Stomach (tissue), 9 donors: Measurements from ENCODE around the gene NR2C1. TPM values are rescaled to one million over a fixed set of nuclear protein-coding genes. Genes with fewer than 3 reads are reported as not detected.
A peak's percentile ranks its signal among the peaks of the same experiment; 100 is the strongest.
"Not testable (repeated sequence)": the region's sequence is repeated elsewhere in the genome, so short reads cannot be mapped to it uniquely, and the experiment has no call there.

Source experiments
- DNase-seq, 2 donors: peaks; one replicate each; pipeline versions ENCODE4 v3.0.0 to v3.0.0-alpha.2; 2013 to 2019
- H3K27ac ChIP-seq, 5 donors: fragments of 200-600 bp in 4 of 5; sonication (generic) in 4 of 5; one replicate each; pipeline ENCODE4 v1.5.1; 2013 to 2019; ENCODE audit warnings: mild to moderate bottlenecking in 1 of 5, moderate library complexity in 1 of 5
- H3K27me3 ChIP-seq, 3 donors: fragments of 200-600 bp; sonication (generic); one replicate each; pipeline ENCODE4 v1.5.1; 2017 to 2019; ENCODE audit warnings: mixed run types in 1 of 3
- H3K36me3 ChIP-seq, 4 donors: fragments of 200-600 bp; sonication (generic); 1 replicate in 3 of 4; 2 replicates in 1 of 4; pipeline ENCODE4 v1.5.1; 2016 to 2019
- H3K4me1 ChIP-seq, 4 donors: fragments of 200-600 bp; sonication (generic); one replicate each; pipeline ENCODE4 v1.5.1; 2016 to 2019
- H3K4me3 ChIP-seq, 4 donors: fragments of 200-600 bp; sonication (generic) in 3 of 4; one replicate each; pipeline ENCODE4 v1.5.1; 2016 to 2019; ENCODE audit warnings: mild to moderate bottlenecking in 1 of 4
- H3K9me3 ChIP-seq, 4 donors: fragments of 200-600 bp; sonication (generic); one replicate each; pipeline ENCODE4 v1.5.1; 2016 to 2019
- CTCF ChIP-seq, 7 experiments: fragments of 450-650 bp in 4 of 7; fragments of 200-600 bp in 3 of 7; sonication (generic) in 3 of 7; IDR thresholded peaks; one replicate each; pipeline ENCODE4 v1.5.1; 2016 to 2019; ENCODE audit warnings: antibody characterized with exemption in 7 of 7, control low read depth in 2 of 7, mild to moderate bottlenecking in 1 of 7
- EP300 ChIP-seq: sonication (generic); formaldehyde crosslinking; IDR thresholded peaks from one replicate; pipeline ENCODE4 v1.6.1; 2017; ENCODE audit warnings: antibody characterized with exemption
- POLR2A ChIP-seq, 4 donors: fragments of 450-650 bp; IDR thresholded peaks; one replicate each; pipeline ENCODE4 v1.6.1; 2016; ENCODE audit warnings: antibody characterized with exemption in 4 of 4, control low read depth in 2 of 4, mild to moderate bottlenecking in 1 of 4, moderate library complexity in 1 of 4
- POLR2AphosphoS5 ChIP-seq, 3 donors: sonication (generic); formaldehyde crosslinking; IDR thresholded peaks; one replicate each; pipeline ENCODE4 v1.6.1; 2016; ENCODE audit warnings: antibody characterized with exemption in 3 of 3
- WGBS, 5 donors: extraction: QIAGEN DNeasy Blood & Tissue Kit in 3 of 5; methylation state at CpG; one replicate each; pipeline versions ENCODE4 v1.1.5 to v1.1.7; 2013 to 2018; 5-methylcytosine and 5-hydroxymethylcytosine counted together
- intact Hi-C: fragments of 100-400 bp; cut with DNase I; formaldehyde crosslinking; loops from one replicate; pipeline ENCODE4 v1.15.1; 2023; ENCODE audit warnings: low total_unique reads
- polyA plus RNA-seq, 3 donors: library from polyadenylated mRNA; stranded (reverse); fragments of 200-250 nt; gene quantifications; one replicate each; pipeline ENCODE4 v1.2.3, GENCODE V29; 2013
- total RNA-seq, 5 donors: library from RNA; depleted of rRNA; stranded (reverse); fragments of >200 nt; gene quantifications; one replicate each; pipeline versions ENCODE4 v1.1.0 to v1.2.3, GENCODE V29; 2014 to 2016
- donor health status: healthy with polysubstance abuse.
- donor health status: Bipolar disorder and iron deficiency.
- donor health status: healthy.

Gene NR2C1
- total and polyA plus RNA-seq, 8 donors, result 8.7 to 76.4 (median 30.8) TPM

- WGBS, 5 donors, result 70 to 86% (median 76%) methylated on average over 8 of the region's 8 CpGs
- intact Hi-C loops, result no loop called here
- Histone ChIP-seq H3K4me1 (peaks cover 4 to 15% (median 8%) of the 10 kb centered on the region in 4 donors), H3K27me3 (no peaks in the 10 kb centered on the region), H3K36me3 (peaks cover 5 to 60% (median 23%) of the 10 kb centered on the region in 4 donors), H3K4me3 (no peak overlapping the region), H3K9me3 (no peaks in the 10 kb centered on the region), H3K27ac (no peak overlapping the region)
- TF ChIP-seq CTCF (IDR thresholded peaks at IDR 0.05), result no peak
- no peak for TF ChIP-seq POLR2A (IDR thresholded peaks at IDR 0.05)
- TF ChIP-seq EP300, result no peak
- TF ChIP-seq POLR2AphosphoS5 (IDR thresholded peaks at IDR 0.05), result no peak
- peak in 1 of 2 donors; percentile 48 for DNase-seq
Measured at GRCh38 chr12:95102916-95103671, 29.7 kb upstream of the NR2C1 start.

GRCh38 chr12:95101957-95102356 is 28.5 kb upstream of the NR2C1 start:
- H3K27me3 ChIP-seq, DNase-seq, H3K27ac ChIP-seq, H3K9me3 ChIP-seq, H3K4me3 ChIP-seq, intact Hi-C loops: not testable (repeated sequence)
- Histone ChIP-seq H3K36me3 (peaks cover 5 to 51% (median 17%) of the 10 kb centered on the region in 4 donors), H3K4me1 (peaks cover 11 to 27% (median 14%) of the 10 kb centered on the region in 4 donors)
- 83 to 94% (median 93%) methylated on average over 5 of the region's 5 CpGs for WGBS, 5 donors

DNA sequence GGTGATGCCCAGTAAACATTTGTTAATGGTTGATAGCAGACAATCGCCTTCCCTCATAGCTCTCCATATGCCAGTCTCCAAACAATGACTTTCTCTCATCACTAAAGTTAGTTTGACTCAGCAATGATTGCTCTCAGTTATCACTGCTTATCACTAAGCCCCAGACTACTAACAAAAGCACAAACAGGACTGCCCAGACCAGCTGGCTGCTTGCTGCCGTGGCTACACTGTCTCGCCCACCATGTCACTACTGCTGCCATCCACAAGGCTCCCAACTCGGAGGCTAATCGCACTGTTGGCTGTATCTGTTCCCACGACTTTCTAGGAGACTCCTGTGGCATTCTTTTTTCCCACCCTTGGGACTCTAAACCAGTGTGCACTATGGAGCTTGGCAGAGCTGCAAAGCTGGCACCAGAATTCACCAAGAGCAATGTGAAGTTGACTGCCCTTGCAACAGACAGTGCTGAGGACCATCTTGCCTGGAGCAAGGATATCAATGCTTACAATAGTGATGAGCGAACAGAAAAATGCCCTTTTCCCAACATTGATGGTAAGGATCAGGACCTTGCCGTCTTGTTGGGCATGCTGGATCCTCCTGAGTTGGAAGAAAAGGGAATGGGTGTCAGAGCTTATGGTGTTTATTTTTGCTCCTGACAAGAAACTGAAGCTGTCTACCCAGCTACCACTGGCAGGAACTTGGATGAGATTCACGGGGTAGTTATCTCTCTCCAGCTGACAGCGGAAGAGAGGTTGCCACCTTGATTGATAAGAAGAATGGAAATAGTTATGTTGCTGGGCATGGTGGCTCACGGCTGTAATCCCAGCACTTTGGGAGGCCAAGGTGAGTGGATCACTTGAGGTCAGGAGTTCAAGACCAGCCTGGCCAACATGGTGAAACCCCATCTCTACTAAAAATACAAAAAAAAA is 27.1 kb upstream of the NR2C1 start:
- peaks cover 5 to 38% (median 14%) of the 10 kb centered on the region in 4 donors for H3K36me3 ChIP-seq
- no peaks in the 10 kb centered on the region for H3K27me3 ChIP-seq
- H3K9me3 ChIP-seq, result no peaks in the 10 kb centered on the region
- intact Hi-C loops, result no loop called here
- TF ChIP-seq EP300 (no peak), POLR2AphosphoS5 (IDR thresholded peaks at IDR 0.05) (peak in 1 of 3 donors; percentile 17), POLR2A (IDR thresholded peaks at IDR 0.05) (no peak), CTCF (IDR thresholded peaks at IDR 0.05) (no peak)
- WGBS, 5 donors, result 60 to 82% (median 70%) methylated on average over 9 to 11 of the region's 11 CpGs
- no peak overlapping the region for H3K4me3 ChIP-seq
- peaks cover 12 to 37% (median 22%) of the 10 kb centered on the region in 4 donors for H3K4me1 ChIP-seq
- H3K27ac ChIP-seq, result no peak overlapping the region
- peak in 1 of 2 donors; percentile 37 for DNase-seq

GRCh38 chr12:95099270-95099790 is 25.9 kb upstream of the NR2C1 start:
- 95 to 99% (median 97%) methylated on average over 4 of the region's 4 CpGs for WGBS, 5 donors
- Histone ChIP-seq H3K27me3 (no peaks in the 10 kb centered on the region), H3K4me1 (peaks cover 12 to 37% (median 22%) of the 10 kb centered on the region in 4 donors), H3K36me3 (peaks cover 2 to 30% (median 9%) of the 10 kb centered on the region in 4 donors), H3K9me3 (no peaks in the 10 kb centered on the region), H3K27ac (no peak overlapping the region), H3K4me3 (no peak overlapping the region)
- no peak for TF ChIP-seq POLR2A (IDR thresholded peaks at IDR 0.05)
- no peak for TF ChIP-seq POLR2AphosphoS5 (IDR thresholded peaks at IDR 0.05)
- no peak for TF ChIP-seq CTCF (IDR thresholded peaks at IDR 0.05)
- TF ChIP-seq EP300, result no peak
- intact Hi-C loops, result no loop called here
- no peak for DNase-seq
